SIG-M5 treated with dmso at 0.1 percent for 504 hours (cell line): ENCODE data around the gene GLIS1.

Source experiments
- DNase-seq: peaks from one replicate; lab custom pipeline; 2025; ENCODE audit not compliant: unreplicated experiment; lab: John Stamatoyannopoulos, UW

The GLIS1 gene

GRCh38 chr1:53583868-53584776 is 154.8 kb downstream of the GLIS1 start:
- no peak for DNase-seq

DNA sequence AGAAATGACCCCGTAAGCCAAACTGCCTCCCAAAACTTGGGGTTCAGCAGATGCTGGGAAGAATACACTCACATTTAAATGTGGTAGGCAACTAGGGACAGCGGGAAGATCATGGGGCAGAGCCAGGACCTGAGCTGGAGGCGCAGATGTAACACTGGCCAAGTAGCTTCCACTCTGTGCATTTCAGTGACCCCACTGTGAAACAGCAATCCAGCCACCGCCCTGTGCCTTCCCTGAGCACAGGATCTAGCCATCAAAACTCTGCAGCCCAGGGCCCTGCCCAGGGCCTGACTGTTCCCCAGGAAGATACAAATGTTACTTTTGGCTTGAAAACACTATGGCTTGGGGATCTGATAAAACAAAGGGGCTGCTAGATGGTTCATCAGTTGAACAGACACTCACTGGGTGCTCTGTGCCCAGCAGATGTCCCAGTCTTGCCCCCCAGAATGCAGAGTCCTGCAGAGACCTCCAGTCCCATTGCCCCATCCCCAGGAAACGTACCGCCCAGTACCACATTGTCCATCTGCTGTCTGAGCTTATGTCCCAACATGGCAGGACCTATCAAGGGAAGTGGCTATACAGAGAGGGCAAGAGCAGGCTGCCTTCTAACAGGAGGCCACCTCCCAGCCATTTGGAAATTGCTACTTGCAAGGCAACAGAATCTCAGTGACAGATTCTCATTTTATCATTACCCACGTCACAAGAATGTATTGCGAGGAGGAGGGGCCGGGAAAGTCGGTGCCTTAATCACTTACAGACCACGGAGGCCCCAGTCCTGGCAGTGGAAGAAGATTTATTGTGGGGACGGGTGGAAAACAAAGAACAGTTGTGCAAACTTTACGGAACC is 155.7 kb downstream of the GLIS1 start:
- no peak for DNase-seq

- no peak for DNase-seq
Measured at GRCh38 chr1:53582211-53583020, 156.5 kb downstream of the GLIS1 start.

DNA sequence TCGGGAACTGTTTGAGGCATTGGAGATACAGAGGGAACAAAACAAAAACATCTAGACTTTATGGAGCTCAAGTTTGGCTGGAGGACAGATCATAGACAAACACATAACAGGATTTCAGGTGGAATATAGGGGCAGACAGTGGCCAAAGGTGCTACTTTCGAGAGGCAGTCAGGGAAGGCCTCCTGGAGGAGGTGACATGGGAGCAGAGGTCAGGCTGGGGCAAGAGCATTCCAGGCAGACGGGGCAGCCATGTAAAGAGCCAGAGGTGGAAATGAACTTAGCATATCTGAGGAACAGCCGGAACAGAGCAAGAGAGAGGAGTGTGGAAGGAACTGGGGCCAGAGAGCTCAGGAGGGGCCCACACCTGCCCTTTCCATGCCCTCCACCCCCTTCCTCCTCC is 157.5 kb downstream of the GLIS1 start:
- DNase-seq: no peak

GRCh38 chr1:53580739-53581475 is 158.1 kb downstream of the GLIS1 start:
- no peak for DNase-seq

DNA sequence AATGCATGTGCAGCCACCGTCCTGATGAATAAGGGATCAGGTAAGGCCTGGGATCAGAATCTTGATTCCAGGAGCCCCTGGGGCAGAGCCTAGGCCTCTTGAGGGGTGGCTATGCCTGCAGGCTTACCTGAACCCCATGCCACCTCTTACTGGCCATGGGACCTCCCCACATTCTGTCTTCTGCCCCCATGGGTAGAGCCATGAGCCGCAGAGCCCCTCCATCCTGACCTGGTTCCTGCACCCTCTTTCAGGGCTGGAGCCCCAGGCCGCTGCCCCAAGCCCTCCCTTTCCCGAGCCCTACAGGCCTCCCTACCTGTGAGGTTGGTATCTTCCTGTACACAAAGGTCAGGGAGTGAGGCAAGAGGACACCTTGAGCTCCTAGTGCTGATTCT is 159.0 kb downstream of the GLIS1 start:
- no peak for DNase-seq

DNA sequence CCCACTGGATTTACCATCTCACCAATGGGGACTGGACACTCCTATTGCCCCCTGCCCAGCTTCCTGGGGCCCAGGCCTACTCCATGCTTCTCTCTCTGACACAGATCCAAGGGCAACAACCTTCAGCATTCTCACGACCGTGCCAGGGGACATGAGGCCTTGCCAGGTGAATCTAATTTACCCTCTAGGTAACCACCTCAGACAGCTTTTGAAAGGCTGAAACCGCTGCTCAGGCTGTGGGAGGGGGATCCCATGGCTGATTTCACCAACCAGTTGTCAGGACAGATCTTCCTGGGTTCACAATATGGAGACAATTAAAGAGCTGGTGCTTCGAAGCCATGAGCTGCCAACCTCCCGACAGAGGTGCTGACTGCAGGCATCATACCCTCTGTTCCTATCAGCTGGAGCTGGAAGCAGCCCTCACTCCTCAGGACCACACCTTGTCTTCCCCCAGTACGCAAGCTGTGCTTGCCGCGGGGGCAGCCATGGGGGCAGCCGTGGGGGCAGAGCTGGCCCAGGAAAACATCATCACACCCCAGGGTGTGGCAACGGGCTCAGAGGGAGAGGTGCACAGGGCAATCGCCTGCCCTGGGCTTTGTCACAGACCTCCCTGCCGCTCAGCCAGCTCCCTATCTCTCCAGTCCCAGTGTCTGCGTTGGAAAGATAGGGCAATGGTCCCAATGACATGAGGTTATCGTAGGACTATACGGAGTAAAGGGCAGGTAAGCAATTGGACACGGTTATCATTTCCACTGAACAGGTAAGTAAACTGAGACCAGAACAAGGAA is 159.5 kb downstream of the GLIS1 start:
- no peak for DNase-seq

DNA sequence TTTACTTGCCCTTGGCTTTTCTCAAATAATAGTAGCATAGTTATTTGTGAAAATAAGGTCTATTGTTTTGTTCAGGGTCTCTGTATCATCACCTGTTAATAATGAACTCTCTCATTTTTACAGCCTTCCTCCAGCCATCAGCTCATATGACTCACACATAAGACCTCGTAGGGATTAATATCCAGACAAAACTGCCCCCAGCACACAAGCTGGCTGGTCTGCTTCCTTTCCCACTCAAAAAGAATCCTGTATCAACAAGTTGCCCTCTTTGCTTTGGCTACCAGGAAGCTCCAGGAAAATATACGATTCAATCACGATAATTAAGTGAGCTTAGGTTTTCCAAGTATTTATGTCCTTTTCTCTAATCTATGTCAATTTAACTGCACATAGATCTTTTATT is 160.6 kb downstream of the GLIS1 start:
- DNase-seq: no peak

DNA sequence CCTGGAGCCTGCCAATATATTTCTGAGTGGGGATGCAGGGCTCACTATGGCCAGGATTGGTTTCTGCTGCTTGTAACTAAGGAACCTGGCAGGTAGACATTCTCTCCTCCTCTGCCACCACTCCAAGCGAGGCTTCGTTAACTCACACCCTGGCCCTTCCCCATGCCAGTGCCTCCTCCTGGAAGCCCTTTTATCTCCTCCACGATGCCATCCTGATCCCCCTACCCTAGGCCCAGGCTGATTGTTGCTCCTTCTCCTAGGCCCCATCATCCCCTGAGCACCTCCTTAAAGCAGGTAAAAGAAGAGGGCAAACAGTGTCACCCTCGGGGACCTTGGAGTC is 161.2 kb downstream of the GLIS1 start:
- no peak for DNase-seq

DNA sequence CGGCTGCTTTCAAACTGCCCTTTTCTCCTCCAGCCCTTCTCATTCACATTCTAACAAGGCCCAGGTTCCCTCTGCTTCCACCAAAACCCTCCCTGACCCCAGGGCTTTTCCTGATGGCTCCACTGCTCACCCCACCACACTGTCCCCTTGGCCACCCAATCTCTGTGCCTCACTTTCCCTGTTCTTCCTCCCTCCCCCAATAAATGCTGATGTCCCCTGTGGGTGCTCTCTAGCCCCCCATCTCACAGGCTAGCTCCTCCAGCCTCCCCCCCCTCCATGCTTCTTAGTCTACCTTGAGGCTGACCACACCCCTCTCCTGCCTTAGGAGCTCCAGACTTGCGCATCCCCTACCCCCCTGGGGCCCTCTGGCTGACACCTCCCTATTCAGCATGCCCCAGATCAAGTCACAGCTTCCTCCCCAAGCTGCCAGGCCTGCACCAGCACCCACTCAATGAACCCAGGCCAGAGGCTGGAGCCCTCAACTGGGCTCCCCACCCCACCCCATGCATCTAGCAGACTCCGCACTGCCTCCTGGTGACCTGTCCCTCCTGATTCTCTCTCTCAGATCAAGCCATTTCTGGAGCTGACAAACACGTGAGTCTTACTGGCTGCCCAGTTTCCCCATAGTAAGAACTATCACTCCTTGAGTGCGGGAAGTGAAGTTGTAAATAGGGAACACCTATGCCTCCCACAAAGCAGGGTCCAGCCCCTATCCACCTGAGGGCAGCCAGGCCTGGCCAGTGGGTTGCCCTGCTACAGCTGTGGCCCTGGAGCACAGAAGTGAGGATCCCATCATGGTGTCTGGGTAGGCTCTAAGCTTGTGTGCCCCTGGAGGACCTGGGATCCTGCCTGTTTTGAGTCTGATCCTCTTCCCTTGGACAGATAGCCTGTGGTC is 161.9 kb downstream of the GLIS1 start:
- no peak for DNase-seq

DNA sequence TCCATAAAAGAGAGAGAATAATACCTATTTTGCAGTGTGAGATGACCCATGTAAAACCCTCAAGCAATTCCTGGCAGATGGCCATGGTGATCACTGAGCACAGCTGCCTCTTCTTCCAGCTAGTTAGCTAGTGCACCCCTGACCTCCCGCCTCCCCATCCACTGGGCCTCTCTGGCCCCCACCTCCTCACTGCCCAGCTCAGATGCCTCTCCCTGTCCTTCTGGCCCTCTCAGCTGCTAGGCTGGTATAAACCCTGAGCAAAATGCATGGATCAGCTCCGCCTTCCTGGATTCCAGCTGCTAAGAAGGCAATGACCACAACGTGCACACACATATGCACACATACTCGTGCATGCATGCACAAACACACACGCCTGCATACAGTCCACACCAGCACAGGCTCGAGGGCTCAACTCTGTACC is 162.6 kb downstream of the GLIS1 start:
- no peak for DNase-seq

DNA sequence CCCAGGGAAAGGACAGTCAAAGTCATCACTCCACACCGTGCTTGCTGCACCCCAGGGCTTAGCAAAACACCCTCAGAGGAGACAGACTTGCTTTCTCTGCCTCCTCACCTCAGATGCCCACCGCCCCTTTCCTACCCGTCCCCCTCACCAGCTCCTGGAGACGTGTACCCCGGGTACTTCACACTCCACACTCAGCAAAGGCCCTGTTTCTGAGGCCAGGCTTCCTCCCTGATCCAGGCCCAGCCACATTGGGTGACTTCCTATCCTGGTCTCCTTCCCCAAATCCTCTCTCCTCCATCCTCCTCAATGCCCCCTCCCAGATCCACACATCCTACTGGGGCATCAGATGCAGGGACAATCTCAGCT is 163.0 kb downstream of the GLIS1 start:
- no peak for DNase-seq

DNA sequence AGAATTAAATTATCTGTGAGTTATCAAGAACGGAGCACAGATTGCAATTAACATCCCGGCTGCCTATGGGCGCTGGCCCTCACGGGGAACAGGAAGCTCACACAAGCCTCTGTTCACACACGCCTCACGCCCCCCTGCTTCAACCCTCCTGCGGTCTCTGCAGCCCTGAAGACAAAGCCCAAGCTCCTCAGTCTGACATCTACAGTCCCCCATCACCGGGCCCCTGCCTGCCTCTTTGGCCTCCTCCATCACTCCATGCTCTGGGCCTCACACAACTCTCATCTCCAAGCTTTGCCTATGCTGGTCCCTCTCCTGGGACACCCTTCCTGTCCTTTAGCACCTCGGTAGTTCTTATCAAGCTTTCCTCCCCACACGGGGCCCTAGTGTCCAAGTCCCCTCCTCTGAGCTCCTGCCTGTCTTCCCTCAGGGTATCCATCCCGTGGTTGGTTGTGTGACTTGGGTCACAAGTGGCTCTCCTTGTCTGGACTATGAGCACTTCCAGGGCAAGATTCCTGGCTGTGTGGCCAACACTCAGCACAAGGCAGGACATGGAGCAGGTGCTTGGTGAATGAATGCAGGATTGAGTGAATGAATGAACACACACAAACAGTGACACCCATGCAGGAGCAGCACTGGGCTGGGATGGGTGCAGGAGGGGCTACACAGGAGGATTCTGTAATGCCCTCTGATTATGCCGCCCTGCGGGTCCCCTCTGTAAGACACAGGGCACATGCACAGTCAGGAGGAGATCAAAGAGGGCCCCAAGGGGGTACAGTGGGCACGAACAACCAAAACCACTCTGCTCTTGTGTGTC is 163.6 kb downstream of the GLIS1 start:
- no peak for DNase-seq

- DNase-seq: no peak
Measured at GRCh38 chr1:53574621-53575020, 164.3 kb downstream of the GLIS1 start.

DNA sequence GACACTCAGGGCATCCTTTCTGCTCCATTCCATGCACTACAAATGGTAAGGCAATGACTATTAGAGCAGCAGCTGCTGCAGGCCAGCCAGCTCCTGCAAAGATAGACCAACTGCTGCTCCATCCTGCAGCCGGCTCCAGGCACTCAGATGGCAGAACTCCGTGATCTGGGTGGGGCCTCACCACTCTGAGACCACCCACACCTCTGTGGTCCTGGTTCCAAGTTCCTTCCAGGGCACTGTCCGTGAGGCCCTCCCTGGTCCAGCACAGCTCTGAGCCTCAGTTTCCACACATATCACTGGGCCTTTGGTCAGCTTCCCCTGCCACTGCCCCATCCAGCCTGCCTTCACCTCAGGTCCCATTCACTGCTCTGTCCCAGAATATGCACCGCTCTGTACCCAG is 165.0 kb downstream of the GLIS1 start:
- no peak for DNase-seq

DNA sequence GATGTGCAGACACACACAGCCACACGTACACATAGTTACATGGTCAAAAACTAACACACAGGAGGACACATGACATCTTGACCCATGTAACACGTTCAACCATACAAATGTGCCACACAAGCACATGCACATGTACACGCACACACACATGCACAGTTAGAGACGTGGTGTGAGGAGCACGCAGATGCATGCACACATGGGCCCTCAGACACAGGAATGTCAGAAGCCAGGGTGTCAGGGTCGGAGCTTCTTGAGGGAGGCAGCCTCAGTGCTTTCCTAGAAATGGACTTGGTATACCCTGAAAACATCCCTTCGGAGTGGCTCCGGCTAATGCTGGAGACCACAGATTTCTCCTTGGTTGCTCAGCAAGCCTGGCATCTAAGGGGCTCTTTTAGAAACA is 165.4 kb downstream of the GLIS1 start:
- DNase-seq: no peak

DNA sequence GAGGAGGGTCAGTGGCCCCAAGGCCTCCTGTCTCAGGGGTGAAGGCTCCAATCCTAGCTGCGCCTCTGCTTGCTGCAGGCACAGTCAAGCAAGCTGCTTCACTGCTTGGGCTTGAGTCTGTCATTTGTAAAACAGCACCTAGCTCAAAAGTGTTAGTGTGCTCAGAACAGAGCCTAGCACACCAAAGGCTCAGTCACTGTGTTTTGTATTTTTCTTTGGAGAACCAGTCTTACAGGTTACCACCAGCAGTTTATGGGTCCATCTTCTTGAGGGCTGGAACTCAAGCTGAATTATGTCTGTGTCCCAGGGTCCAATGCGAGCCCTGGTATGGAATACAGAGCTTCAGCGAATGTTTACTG is 166.2 kb downstream of the GLIS1 start:
- DNase-seq: no peak

DNA sequence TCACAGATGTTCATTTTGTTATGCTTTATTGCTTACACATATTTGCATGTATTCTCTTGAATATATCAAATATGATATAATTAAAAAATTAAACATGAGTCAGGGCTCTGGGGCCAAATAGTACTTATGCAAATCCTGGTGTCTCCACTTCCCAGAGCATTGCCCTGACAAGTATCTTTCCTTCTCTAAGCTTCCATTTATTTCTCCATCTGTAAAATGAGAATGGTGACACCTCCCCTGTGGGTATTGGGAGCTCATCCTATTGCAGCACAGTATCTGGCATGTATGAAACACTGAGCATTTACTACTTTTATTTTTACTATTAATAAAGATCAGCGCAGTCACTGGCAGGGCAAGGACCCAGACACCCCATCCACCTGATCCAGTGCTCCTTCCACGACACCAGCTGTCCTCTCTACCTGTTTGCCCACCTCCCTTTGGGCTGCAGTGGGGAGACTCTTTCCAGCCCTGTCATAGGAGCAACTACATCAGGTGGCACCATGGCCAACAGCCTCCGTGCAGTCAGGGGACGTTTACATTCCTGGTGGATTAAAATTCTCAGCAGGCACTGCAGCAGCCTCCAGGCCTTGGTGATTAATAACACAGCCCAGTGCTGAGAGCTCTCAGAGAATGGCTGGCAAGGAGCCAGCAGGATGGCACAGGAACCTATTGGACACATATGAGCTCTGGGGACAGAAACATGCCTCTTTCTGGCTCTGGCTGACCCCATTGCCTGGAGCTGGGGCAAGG is 166.7 kb downstream of the GLIS1 start:
- DNase-seq: no peak
